NCI-H2081 treated with DMSO at 0.1 percent for 48 hours (cell line): ENCODE results near the gene JARID2.

Source experiments
- DNase-seq: peaks from one replicate; lab custom pipeline; 2025; lab: John Stamatoyannopoulos, UW

The JARID2 gene

DNA sequence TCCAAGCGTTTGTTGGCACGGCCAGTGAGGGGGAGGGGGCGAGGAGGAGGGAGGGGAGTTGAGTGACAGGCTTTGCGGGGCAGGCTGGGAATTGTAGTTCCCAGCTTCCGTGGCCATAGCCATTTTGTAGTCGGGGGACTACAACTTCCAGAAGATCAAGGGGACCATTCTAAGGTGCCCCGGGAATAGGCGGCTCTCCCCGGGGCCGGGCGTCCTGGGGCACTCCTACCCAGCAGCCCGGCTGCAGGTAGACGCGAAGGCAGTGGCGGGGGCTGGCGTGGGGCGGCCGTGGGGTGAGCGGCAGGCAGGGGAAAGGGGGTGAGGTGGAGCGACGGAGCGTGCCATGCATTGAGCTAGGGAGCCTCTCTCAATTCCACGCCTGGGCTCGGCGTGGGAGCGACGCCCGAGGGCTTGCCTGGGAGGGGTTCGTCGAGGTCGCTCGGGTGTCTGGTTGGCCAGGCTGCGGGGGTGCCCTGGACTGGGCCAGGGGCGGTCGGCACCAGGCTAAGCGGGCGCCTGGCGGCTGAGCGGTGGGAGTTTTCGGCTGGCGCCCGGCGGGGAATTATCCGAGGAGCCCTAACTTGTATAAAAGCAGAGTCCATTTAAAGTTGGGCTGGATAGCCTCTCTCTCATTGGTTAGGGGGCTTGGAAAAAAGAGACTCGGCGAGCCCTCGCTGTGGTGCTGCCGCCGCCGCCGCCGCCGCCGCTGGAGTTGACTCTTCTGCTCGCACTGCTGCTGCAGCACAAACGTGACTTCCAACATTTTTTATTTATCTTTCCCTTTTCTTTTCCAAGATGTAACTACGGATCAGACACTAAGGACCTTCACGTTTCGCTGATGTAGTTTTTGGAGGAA is at the start of gene JARID2:
Gene JARID2, plus strand, starts transcription at position 709 of the 856 bp plus-strand sequence. CDS start 471 bp downstream, outside the sequence.
- DNase-seq, result peak; percentile 84

DNA sequence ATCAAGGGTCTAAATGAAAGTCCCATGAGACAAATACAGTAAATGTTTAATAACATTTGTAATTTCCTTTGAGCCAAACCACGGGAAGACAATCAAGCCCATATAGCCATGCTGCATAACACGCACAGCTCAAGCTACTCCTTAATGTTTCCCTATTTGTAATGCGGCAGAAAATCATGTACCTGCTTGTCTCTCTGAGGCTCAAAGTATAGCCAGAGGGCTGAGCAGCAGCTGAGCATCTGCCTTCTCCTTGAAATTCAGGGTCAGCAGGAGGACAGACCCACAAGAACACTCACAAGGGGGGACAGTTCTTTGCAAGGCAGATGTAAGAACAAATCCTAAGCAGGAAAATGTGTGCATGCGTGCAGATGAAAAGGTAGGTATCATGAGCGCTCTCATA is 45.8 kb upstream of the JARID2 start:
- DNase-seq, result no peak

- DNase-seq, result no peak
Measured at GRCh38 chr6:15205321-15205720, 40.5 kb upstream of the JARID2 start.

- no peak for DNase-seq
Measured at GRCh38 chr6:15206887-15207286, 39.0 kb upstream of the JARID2 start.

- DNase-seq, result no peak
Measured at GRCh38 chr6:15207923-15208322, 37.9 kb upstream of the JARID2 start.

DNA sequence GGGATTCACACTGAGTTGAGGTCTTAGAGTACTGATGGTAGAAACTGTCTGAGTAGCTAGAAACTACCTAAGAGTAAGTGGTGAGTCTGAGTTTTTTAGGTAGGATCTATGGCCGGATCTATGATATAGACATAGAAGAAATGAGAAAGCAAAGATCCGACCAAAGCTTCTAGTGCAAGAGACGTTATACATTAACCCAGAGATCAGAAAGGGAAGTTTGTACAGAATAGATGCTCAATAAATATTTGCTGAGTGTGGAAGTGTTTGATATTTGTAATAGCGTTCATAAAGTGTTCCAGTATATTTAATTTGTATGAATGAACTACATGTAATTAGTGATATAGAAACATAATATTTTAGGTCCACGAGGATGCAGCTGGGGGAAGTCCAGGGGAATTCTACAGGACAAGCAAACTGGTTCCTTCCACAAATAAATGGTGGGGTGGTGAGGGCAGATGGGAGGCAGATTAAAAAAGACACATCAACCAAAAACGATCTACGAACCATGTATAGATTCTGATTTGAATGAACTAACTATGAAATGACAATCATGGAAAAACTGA is 31.9 kb upstream of the JARID2 start:
- no peak for DNase-seq

DNA sequence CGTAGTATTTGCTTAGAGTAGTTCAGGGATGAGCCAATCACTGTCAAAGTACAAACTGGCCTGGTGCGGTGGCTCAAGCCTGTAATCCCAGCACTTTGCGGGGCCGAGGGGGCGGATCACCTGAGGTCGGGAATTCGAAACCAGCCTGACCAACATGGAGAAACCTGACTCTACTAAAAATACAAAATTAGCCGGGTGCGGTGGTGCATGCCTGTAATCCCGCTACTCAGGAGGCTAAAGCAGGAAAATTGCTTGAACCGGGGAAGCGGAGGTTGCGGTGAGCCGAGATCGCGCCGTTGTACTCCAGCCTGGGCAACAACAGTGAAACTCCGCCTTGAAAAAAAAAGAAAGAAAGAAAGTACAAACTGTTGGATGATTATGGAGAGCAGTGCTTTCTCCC is 27.5 kb upstream of the JARID2 start:
- no peak for DNase-seq

DNA sequence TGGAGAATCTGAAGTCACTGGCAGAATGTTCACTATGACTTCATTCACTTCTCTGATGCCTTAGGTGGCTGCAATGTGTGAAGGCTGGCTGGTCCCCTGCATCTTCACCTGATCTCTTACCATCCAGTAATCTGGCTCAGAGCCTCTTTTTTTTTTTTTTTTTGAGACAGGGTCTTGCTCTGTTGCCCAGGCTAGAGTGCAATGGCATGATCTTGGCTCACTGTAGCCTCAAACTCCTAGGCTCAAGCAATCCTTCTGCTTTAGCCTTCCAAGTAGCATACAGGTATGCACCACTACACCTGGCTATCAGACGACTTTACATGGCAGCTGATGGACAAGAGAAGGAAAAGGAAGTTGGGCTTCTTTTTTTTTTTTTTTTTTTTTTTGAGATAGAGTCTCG is 25.8 kb upstream of the JARID2 start:
- DNase-seq, result no peak

- no peak for DNase-seq
Measured at GRCh38 chr6:15227827-15228318, 18.0 kb upstream of the JARID2 start.

- DNase-seq, result no peak
Measured at GRCh38 chr6:15230827-15231226, 15.0 kb upstream of the JARID2 start.

DNA sequence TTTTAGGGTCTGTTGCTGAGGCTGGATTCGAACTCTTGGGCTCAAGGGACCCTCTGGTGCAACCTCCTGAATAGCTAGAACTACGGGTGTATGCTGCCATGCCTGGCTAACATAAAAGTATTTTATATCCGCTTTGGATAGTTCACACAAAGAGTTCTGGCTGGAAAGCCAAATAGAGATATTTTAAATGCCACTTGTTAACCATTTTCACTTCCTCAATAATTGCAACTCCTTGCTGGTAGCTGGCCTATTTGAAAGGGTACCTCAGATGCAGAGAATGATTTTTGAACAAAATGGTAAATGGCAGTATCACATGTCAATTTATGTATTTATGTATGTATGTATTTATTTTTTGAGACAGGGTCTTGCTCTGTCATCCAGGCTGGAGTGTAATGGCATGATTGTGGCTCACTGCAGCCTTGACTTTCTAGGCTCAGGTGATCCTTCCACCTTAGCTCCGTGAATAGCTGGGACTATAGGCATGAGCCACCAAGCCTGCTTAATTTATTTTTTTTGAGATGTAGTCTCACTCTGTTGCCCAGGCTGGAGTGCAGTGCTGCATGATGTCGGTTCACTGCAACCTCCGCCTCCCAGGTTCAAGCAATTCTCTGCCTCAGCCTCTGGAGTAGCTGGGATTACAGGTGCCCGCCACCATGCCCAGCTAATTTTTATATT is 12.9 kb upstream of the JARID2 start:
- no peak for DNase-seq

- DNase-seq, result no peak
Measured at GRCh38 chr6:15234068-15234758, 11.7 kb upstream of the JARID2 start.

GRCh38 chr6:15239616-15240364 is 6.1 kb upstream of the JARID2 start:
- DNase-seq, result no peak

GRCh38 chr6:15242503-15242902 is 3.4 kb upstream of the JARID2 start:
- DNase-seq, result no peak

DNA sequence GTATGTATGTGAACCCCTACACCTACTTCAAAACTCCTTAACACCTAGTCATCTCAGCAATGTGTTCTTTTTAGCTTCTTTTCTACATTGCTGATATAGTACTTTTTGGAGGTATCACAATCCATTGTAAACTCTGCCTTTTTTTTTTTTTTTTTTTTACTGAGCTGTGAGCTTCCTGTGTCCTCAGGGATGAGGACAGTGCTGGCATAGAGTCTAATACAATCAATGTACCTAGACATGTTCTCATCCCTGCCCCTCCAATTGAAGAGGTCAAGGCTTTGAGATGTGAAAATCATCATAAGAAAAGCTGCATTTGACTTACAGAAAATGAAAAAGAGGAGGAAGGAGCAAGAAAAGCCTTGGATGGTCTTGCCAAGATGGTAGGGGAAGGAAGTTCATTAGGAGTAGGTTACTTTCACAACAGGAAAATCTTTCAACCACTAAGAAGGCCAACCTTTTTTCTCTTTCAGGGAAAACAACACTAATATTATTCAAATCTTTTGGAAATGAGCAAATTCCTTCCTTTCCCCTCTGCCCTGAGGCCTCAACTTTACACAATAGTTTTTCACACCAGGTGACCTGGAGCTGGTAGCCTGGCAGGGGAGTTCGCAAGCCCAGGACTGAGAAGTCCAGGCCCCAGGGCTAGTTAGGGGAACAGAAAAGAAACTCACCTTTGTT is 2.8 kb upstream of the JARID2 start:
- DNase-seq, result no peak

- DNase-seq, result no peak
Measured at GRCh38 chr6:15243910-15244619, 1.8 kb upstream of the JARID2 start.

GRCh38 chr6:15244620-15245360 is 1.1 kb upstream of the JARID2 start:
- no peak for DNase-seq

GRCh38 chr6:15246217-15246665 is 372 bp downstream of the JARID2 start:
- no peak for DNase-seq

DNA sequence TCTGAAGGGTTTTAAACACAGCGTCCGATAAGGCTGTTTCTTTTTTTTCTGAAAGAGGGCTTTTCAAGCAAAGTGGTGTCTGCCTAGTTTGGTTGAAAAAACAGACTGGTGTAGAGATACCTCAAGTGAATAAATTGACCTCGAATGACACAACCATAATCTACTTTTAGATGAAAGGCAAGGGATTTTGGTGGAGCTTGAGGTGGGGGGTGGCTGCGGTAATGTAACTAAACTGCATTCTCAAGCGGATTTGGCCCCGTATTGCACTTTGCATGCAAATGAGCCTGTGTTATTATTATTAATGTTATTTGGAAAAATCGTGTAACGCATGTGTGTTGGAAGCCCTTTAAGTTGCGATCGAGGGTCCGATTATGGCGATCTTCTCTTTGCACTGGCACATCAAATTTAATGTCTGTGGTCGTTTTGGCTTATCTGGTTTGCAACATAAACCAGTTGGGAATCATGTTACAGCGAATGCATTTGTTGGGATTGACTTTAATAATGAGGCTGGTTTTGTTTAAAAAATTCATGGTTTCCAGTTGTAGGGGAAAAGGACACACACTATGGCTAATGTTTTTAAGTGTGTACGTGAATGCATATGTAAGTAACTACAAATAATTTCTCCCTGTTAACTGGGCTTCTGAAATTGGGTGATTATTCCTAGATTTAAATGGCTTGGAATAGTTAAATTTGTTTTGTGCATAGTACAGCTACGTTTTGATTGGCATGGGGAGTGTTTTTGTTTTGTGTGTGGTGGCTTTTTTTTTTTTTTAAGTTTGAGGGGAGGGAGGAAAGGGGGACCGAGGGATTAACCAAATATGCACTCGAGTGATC is 1.0 kb downstream of the JARID2 start:
- no peak for DNase-seq
